ENCODE results near the gene P2RY6.

- no peak for TF ChIP-seq CBX2 (IDR thresholded peaks at IDR 0.05; ENCODE audit: borderline replicate concordance, low read depth)
- TF ChIP-seq CTCF (IDR thresholded peaks at IDR 0.05) = no peak
- no peak for TF ChIP-seq RCOR1 (IDR thresholded peaks at IDR 0.05; ENCODE audit: low read depth, low read length)
- TF ChIP-seq SREBF2 (IDR thresholded peaks at IDR 0.05) = no peak
- TF ChIP-seq MAX (IDR thresholded peaks at IDR 0.05) = no peak
- TF ChIP-seq POLR2A (IDR thresholded peaks at IDR 0.05; ENCODE audit: low read length) = no peak
- no peak for TF ChIP-seq CEBPB (IDR thresholded peaks at IDR 0.05)
- no peak for TF ChIP-seq PHF8 (IDR thresholded peaks at IDR 0.05; ENCODE audit: borderline replicate concordance, low read depth)
Measured at GRCh38 chr11:73311394-73311869, 39.3 kb downstream of the P2RY6 start.
